ENCODE data around the gene DNAJB8.
A peak's percentile ranks its signal among the peaks of the same experiment; 100 is the strongest.

DNAJB8 gene

GRCh38 chr3:128436214-128436613 lies 30.5 kb downstream of the DNAJB8 start:
- in situ Hi-C loops (cut with HindIII; ENCODE audit: low sequenced_read_pairs), result no loop called here
- no peak overlapping the region for H3K4me3 ChIP-seq (ENCODE audit: low read depth, low read length)
- TF ChIP-seq CTCF (IDR thresholded peaks at IDR 0.05; ENCODE audit: low read depth, low read length, missing control alignments), result no peak
- DNase-seq (ENCODE audit: low read depth), result no peak

- DNase-seq (ENCODE audit: low read depth), result no peak
- in situ Hi-C loops (cut with HindIII; ENCODE audit: low sequenced_read_pairs), result no loop called here
- no peak overlapping the region for H3K4me3 ChIP-seq (ENCODE audit: low read depth, low read length)
- no peak for TF ChIP-seq CTCF (IDR thresholded peaks at IDR 0.05; ENCODE audit: low read depth, low read length, missing control alignments)
These were observed 31.1 kb downstream of the DNAJB8 start for GRCh38 chr3:128435561-128435960.

GRCh38 chr3:128435058-128435457 lies 31.6 kb downstream of the DNAJB8 start:
- no peak for DNase-seq (ENCODE audit: low read depth)
- no peak for TF ChIP-seq CTCF (IDR thresholded peaks at IDR 0.05; ENCODE audit: low read depth, low read length, missing control alignments)
- in situ Hi-C loops (cut with HindIII; ENCODE audit: low sequenced_read_pairs), result no loop called here
- no peak overlapping the region for H3K4me3 ChIP-seq (ENCODE audit: low read depth, low read length)

- DNase-seq (ENCODE audit: low read depth), result no peak
- in situ Hi-C loops (cut with HindIII; ENCODE audit: low sequenced_read_pairs), result no loop called here
- TF ChIP-seq CTCF (IDR thresholded peaks at IDR 0.05; ENCODE audit: low read depth, low read length, missing control alignments), result no peak
- no peak overlapping the region for H3K4me3 ChIP-seq (ENCODE audit: low read depth, low read length)
These were observed 32.2 kb downstream of the DNAJB8 start for GRCh38 chr3:128434524-128434923.

- H3K4me3 ChIP-seq (ENCODE audit: low read depth, low read length), result no peak overlapping the region
- no peak for DNase-seq (ENCODE audit: low read depth)
- in situ Hi-C loops (cut with HindIII; ENCODE audit: low sequenced_read_pairs), result no loop called here
- TF ChIP-seq CTCF (IDR thresholded peaks at IDR 0.05; ENCODE audit: low read depth, low read length, missing control alignments), result no peak
These were observed 32.9 kb downstream of the DNAJB8 start for GRCh38 chr3:128433837-128434165.

- TF ChIP-seq CTCF (IDR thresholded peaks at IDR 0.05; ENCODE audit: low read depth, low read length, missing control alignments), result no peak
- H3K4me3 ChIP-seq (ENCODE audit: low read depth, low read length), result peak overlapping the region; percentile 20
- DNase-seq (ENCODE audit: low read depth), result no peak
- in situ Hi-C loops (cut with HindIII; ENCODE audit: low sequenced_read_pairs), result no loop called here
These were observed 33.5 kb downstream of the DNAJB8 start for GRCh38 chr3:128432971-128433836.
